ENCODE data around the gene ITGB1. TPM values are rescaled to one million over a fixed set of nuclear protein-coding genes. Genes with fewer than 3 reads are reported as not detected.
A peak's percentile ranks its signal among the peaks of the same experiment; 100 is the strongest.
"Not testable (repeated sequence)": the region's sequence is repeated elsewhere in the genome, so short reads cannot be mapped to it uniquely, and the experiment has no call there.

Gene ITGB1
- total RNA-seq = 442 TPM

GRCh38 chr10:32958085-32959005 is at the start of gene ITGB1:
Gene ITGB1, minus strand, starts transcription at chr10:32958230. Its CDS starts 22,672 bp downstream, at chr10:32935558.
- DNase-seq = peak; percentile 97

GRCh38 chr10:33006342-33006887 is 48.4 kb upstream of the ITGB1 start:
- no peak for DNase-seq

- peak; percentile 42 for DNase-seq
Measured at GRCh38 chr10:33005322-33006301, 47.6 kb upstream of the ITGB1 start.

GRCh38 chr10:33001908-33002492 is 44.0 kb upstream of the ITGB1 start:
- DNase-seq = no peak

GRCh38 chr10:32998060-32998581 is 40.1 kb upstream of the ITGB1 start:
- not testable (repeated sequence) for DNase-seq

GRCh38 chr10:32995751-32996150 is 37.7 kb upstream of the ITGB1 start:
- no peak for DNase-seq

- no peak for DNase-seq
Measured at GRCh38 chr10:32995066-32995622, 37.1 kb upstream of the ITGB1 start.

GRCh38 chr10:32994632-32995031 is 36.6 kb upstream of the ITGB1 start:
- not testable (repeated sequence) for DNase-seq

GRCh38 chr10:32992310-32992709 is 34.3 kb upstream of the ITGB1 start:
- not testable (repeated sequence) for DNase-seq

- no peak for DNase-seq
Measured at GRCh38 chr10:32990811-32991210, 32.8 kb upstream of the ITGB1 start.

- DNase-seq = no peak
Measured at GRCh38 chr10:32988604-32989003, 30.6 kb upstream of the ITGB1 start.

GRCh38 chr10:32987172-32987571 is 29.1 kb upstream of the ITGB1 start:
- no peak for DNase-seq

GRCh38 chr10:32985775-32986350 is 27.8 kb upstream of the ITGB1 start:
- DNase-seq = no peak

- no peak for DNase-seq
Measured at GRCh38 chr10:32985341-32985764, 27.3 kb upstream of the ITGB1 start.

- DNase-seq = no peak
Measured at GRCh38 chr10:32984003-32984600, 26.1 kb upstream of the ITGB1 start.

GRCh38 chr10:32982911-32983909 is 25.2 kb upstream of the ITGB1 start:
- no peak for DNase-seq

- no peak for DNase-seq
Measured at GRCh38 chr10:32982293-32982709, 24.3 kb upstream of the ITGB1 start.

- peak; percentile 32 for DNase-seq
Measured at GRCh38 chr10:32981760-32982159, 23.7 kb upstream of the ITGB1 start.

Measured in skin of body (tissue), 2 donors.